Measurements from ENCODE around the gene NUP93. TPM values are rescaled to one million over a fixed set of nuclear protein-coding genes. Genes with fewer than 3 reads are reported as not detected.
"Not testable (repeated sequence)": the region's sequence is repeated elsewhere in the genome, so short reads cannot be mapped to it uniquely, and the experiment has no call there.

NUP93 gene
- total and polyA plus RNA-seq, 2 experiments from 2014 or later: 139 to 187 TPM

DNA sequence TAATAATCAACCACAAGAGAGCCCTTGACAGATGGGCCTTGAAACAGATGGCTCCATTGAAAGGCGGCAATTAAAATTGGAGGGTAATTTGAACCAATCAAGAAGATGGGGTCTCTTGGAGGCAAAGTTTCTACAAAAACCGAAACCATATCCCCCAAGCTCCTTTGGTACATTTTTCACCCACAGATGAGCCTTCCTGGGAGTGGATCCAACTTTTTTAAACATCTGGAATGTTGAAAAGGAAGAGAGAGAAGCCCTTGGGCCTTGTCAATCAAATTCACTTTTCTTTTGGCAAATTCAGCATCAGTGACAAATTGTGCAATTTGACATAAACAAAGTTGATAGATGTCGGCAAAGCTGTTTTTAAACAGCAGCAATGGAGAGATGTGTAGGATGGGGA, 13.2 kb upstream of the NUP93 start:
- Histone ChIP-seq H3K4me3 (no peak overlapping the region), H3K36me3 (ENCODE audit: insufficient read depth) (no peaks in the 10 kb centered on the region), H3K27ac (ENCODE audit: low read depth) (no peak overlapping the region), H3K4me1 (ENCODE audit: insufficient read depth) (no peaks in the 10 kb centered on the region), H2AFZ (no peak overlapping the region), H3K4me2 (no peak overlapping the region), H3K9me2 (ENCODE audit: insufficient read depth) (no peaks in the 10 kb centered on the region), H3K79me2 (replicated peaks; ENCODE audit: insufficient read depth) (no peaks in the 10 kb centered on the region), H3F3A (replicated peaks; ENCODE audit: low read depth) (no peaks in the 10 kb centered on the region), H4K20me1 (replicated peaks; ENCODE audit: insufficient read depth) (no peaks in the 10 kb centered on the region), H3K27me3 (ENCODE audit: insufficient read depth) (no peaks in the 10 kb centered on the region)
- Mint-ChIP-seq H3K4me3 (no peak overlapping the region), H3K27ac (no peak overlapping the region), H3K9me3 (no peaks in the 10 kb centered on the region), H3K4me1 (peaks cover 4% of the 10 kb centered on the region; the same call in 1 of the 3 replicates), H3K36me3 (ENCODE audit: low read depth) (no peaks in the 10 kb centered on the region), H3K27me3 (ENCODE audit: insufficient read depth, low read depth, poor library complexity) (peaks cover 4% of the 10 kb centered on the region)
- DNase-seq (ENCODE audit: low spot score) (no peak), ATAC-seq (no peak)
- TF ChIP-seq, protein P1, sequence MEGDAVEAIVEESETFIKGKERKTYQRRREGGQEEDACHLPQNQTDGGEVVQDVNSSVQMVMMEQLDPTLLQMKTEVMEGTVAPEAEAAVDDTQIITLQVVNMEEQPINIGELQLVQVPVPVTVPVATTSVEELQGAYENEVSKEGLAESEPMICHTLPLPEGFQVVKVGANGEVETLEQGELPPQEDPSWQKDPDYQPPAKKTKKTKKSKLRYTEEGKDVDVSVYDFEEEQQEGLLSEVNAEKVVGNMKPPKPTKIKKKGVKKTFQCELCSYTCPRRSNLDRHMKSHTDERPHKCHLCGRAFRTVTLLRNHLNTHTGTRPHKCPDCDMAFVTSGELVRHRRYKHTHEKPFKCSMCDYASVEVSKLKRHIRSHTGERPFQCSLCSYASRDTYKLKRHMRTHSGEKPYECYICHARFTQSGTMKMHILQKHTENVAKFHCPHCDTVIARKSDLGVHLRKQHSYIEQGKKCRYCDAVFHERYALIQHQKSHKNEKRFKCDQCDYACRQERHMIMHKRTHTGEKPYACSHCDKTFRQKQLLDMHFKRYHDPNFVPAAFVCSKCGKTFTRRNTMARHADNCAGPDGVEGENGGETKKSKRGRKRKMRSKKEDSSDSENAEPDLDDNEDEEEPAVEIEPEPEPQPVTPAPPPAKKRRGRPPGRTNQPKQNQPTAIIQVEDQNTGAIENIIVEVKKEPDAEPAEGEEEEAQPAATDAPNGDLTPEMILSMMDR (conservative IDR thresholded peaks at IDR 0.05; ENCODE audit: low read depth in 2 of 2): no peak
- TF ChIP-seq, protein P2, sequence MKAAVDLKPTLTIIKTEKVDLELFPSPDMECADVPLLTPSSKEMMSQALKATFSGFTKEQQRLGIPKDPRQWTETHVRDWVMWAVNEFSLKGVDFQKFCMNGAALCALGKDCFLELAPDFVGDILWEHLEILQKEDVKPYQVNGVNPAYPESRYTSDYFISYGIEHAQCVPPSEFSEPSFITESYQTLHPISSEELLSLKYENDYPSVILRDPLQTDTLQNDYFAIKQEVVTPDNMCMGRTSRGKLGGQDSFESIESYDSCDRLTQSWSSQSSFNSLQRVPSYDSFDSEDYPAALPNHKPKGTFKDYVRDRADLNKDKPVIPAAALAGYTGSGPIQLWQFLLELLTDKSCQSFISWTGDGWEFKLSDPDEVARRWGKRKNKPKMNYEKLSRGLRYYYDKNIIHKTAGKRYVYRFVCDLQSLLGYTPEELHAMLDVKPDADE (IDR thresholded peaks at IDR 0.05): no peak
- TF ChIP-seq POLR2AphosphoS5 (IDR thresholded peaks at IDR 0.05; ENCODE audit: low read depth): no peak
- TF ChIP-seq JUNB (IDR thresholded peaks at IDR 0.05; ENCODE audit: unreplicated experiment): no peak
- TF ChIP-seq, protein P3, sequence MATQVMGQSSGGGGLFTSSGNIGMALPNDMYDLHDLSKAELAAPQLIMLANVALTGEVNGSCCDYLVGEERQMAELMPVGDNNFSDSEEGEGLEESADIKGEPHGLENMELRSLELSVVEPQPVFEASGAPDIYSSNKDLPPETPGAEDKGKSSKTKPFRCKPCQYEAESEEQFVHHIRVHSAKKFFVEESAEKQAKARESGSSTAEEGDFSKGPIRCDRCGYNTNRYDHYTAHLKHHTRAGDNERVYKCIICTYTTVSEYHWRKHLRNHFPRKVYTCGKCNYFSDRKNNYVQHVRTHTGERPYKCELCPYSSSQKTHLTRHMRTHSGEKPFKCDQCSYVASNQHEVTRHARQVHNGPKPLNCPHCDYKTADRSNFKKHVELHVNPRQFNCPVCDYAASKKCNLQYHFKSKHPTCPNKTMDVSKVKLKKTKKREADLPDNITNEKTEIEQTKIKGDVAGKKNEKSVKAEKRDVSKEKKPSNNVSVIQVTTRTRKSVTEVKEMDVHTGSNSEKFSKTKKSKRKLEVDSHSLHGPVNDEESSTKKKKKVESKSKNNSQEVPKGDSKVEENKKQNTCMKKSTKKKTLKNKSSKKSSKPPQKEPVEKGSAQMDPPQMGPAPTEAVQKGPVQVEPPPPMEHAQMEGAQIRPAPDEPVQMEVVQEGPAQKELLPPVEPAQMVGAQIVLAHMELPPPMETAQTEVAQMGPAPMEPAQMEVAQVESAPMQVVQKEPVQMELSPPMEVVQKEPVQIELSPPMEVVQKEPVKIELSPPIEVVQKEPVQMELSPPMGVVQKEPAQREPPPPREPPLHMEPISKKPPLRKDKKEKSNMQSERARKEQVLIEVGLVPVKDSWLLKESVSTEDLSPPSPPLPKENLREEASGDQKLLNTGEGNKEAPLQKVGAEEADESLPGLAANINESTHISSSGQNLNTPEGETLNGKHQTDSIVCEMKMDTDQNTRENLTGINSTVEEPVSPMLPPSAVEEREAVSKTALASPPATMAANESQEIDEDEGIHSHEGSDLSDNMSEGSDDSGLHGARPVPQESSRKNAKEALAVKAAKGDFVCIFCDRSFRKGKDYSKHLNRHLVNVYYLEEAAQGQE (IDR thresholded peaks at IDR 0.05; ENCODE audit: unreplicated experiment): no peak
- TF ChIP-seq STAT1 (IDR thresholded peaks at IDR 0.05; ENCODE audit: unreplicated experiment): no peak
- TF ChIP-seq EZH2phosphoT487 (IDR thresholded peaks at IDR 0.05; ENCODE audit: unreplicated experiment): no peak
- no peak for TF ChIP-seq NANOG (IDR thresholded peaks at IDR 0.05; ENCODE audit: borderline replicate concordance)
- no peak for TF ChIP-seq ZNF114 (CRISPR knock-in tag; IDR thresholded peaks at IDR 0.05)
- no peak for TF ChIP-seq CREB1 (CRISPR knock-in tag; IDR thresholded peaks at IDR 0.05; ENCODE audit: low read depth)

DNA sequence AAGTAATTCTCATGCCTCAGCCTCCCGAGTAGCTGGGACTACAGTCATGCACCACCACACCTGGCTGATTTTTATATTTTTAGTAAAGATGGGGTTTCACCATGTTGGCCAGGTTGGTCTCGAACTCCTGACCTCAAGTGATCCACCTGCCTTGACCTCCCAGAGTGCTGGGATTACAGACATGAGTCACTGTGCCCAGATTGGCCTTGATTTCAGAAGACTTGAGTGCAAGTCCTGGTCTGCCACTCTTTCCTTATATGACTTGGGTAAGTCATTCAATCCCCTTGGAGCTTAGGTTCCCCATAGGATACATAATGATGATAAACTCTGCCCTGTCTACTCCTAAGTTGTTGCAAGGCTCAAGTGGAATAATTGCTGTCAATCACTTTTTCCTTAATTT, 12.4 kb upstream of the NUP93 start:
- DNase-seq (ENCODE audit: low spot score); H4K20me1 ChIP-seq (replicated peaks; ENCODE audit: insufficient read depth); H3K27me3 Mint-ChIP-seq (ENCODE audit: insufficient read depth, low read depth, poor library complexity); H3K4me3 ChIP-seq; H3K36me3 ChIP-seq (ENCODE audit: insufficient read depth); H3K4me2 ChIP-seq; H3K4me3 Mint-ChIP-seq; H3F3A ChIP-seq (replicated peaks; ENCODE audit: low read depth); H2AFZ ChIP-seq; H3K36me3 Mint-ChIP-seq (ENCODE audit: low read depth); H3K9me2 ChIP-seq (ENCODE audit: insufficient read depth); H3K27me3 ChIP-seq (ENCODE audit: insufficient read depth); H3K9me3 Mint-ChIP-seq; H3K79me2 ChIP-seq (replicated peaks; ENCODE audit: insufficient read depth); H3K27ac ChIP-seq (ENCODE audit: low read depth); H3K4me1 Mint-ChIP-seq; H3K4me1 ChIP-seq (ENCODE audit: insufficient read depth); H3K27ac Mint-ChIP-seq; ATAC-seq: not testable (repeated sequence)

Data from GM23338 (cell line).